ENCODE results near the gene DCTN3.
"Not testable (repeated sequence)": the region's sequence is repeated elsewhere in the genome, so short reads cannot be mapped to it uniquely, and the experiment has no call there.

The DCTN3 gene

DNA sequence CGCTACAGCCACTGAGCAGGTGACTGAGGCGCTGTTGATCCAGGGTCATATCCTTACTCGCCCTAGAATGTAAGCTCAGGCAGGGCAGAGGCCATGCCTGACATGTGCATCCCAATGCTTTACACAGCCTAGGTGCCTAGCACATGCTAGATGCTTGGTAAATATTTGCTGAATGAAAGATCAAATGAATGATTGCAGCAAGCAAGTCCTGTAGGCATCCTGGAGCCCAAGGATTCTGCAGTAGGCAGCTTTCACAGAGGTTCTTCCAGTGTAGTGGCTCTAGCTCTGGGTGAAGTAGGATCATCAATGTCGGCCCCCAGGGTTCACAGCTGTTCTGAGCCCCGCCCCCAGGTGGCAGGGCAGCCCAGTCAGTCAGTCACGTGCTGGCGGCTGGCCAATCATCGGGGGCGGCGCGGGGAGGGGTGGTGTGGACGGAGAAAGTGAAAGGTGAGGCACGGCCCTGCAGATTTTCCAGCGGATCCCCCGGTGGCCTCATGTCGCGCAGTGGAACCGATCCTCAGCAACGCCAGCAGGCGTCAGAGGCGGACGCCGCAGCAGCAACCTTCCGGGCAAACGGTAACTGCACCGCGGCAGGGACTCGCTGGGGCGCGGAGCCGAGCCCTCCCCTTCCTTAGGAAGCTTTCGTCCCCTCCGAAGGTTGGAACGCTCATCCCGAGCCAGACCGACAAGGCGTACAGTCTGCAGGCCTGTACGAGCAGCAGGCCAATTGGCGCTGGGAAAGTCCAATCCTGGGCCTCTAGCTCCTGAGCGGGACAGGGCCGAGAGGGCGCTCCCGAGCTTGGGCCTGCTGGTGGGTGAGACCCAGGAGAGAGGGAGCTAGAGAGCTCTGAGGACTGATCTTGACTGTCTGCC is 26.2 kb upstream of the DCTN3 start, which contains the start of gene GALT:
Gene GALT (plus strand): TSS at position 465 of the 873 bp plus-strand sequence. CDS start 30 bp downstream, at position 495.
- peak; percentile 24 for FAIRE-seq

DNA sequence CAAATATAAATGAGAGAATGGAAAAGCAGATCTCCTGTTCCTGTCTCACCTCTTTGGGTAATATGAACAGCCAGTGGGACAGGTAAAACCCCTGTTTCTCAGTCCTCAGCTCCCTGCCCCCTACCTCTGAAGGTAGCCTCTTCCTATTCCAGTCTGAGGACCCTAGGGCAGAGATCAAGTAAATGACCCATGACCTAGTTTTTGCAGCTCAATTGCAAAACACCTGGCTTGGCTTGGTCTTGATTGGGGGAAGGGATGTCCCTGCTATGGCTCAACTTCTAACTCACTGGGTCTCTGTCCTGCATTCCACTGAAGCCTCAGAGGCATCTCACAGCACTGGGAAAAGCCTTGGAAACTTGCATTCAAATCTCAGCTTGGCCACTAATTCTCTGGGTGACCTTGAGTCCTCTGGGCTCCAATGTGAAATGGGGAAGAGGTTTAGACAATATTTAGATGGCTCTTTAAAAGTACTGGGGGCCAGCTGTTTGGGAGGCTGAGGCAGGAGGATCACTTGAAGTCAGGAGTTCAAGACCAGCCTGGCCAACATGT is 24.5 kb upstream of the DCTN3 start:
- FAIRE-seq = no peak

DNA sequence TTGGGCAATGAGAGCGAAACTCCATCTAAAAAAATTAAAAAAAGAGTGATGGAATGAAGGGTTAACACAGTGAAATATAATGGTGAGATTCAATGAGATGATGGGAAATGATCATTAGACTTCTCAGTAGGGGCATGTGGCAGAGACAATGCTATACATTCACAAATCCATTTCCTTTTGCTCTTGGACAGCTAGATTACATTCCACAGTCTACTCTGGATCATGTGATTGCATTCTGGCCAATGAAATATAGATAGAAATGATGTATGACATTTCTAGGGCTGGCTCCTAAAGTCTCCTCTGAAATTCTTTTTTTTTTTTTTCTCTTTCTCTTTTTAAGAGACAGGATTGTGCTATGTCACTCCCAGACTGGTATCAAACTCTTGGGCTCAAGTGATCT is 22.4 kb upstream of the DCTN3 start:
- FAIRE-seq = no peak

DNA sequence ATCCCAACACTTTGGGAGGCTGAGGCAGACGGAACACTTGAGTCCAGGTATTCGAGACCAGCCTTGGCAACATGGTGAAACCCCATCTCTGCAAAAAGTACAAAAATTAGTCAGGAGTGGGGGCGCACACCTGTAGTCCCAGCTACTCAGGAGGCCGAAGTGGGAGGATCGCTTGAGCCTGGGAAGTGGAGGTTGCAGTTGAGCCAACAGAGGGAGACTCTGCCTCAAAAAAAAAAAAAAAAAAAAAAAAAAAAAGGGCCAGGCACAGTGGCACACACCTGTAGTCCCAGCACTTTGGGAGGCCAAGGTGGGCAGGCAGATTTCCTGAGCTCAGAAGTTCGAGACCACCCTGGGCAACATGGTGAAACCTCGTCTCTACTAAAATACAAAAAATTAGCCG is 19.0 kb upstream of the DCTN3 start:
- FAIRE-seq = not testable (repeated sequence)

DNA sequence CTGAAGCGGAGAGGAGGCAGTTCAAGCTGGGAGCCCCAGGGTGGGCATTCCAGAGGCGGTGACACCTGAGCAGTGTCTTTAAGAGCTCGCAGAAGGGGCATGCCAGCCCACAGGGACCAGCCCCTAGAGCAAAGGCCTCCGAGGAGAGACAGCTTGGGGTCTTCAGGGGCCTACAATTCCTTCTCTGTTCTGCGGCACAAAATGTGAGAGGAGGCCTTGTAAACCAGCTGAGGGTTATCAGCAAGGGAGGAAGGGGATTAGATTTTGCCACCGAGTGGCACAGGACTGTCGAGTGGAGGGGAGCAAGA is 17.8 kb upstream of the DCTN3 start:
- no peak for FAIRE-seq

DNA sequence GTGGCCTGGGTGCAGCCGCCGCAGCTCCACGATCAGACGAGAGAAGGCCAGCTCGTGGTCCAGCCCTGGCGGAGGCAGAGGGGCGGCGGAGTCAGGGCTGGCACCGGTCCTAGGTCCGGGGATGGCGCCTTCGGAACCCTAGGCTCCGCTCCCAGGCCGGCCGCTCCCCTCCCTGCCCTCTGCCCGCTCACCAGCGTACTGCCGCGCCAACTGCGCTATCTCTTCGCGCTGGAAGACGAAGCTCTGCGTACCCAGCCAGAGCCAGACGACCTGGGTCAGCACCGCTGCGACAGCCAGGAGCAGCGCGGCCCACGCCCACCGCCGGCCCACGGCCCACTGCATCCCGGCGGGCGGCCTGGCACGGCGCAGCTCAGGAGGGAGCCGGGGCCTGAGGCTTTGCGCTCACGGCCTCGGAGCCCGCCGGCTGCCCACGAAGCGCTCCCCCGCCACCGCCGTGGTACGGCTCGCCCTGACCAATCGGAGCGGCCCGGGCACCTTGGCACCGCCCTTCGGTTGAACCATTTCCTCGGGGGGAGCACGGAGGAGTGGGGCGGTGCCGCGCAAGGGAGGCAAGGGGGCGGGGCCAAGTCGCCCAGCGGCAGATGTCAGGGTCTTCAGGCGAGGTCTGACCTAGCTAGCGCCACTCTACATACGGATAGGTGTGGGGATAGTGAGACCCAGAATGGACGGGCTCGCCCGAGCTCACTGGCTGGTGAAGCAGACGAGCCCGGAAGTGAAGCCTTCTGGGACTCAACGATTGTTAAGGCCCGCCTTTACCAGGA is 17.3 kb upstream of the DCTN3 start, which contains the start of gene SIGMAR1:
Gene SIGMAR1 (minus strand): TSS at position 432 of the 782 bp plus-strand sequence. CDS start 90 bp downstream, at position 342.
- no peak for FAIRE-seq

DNA sequence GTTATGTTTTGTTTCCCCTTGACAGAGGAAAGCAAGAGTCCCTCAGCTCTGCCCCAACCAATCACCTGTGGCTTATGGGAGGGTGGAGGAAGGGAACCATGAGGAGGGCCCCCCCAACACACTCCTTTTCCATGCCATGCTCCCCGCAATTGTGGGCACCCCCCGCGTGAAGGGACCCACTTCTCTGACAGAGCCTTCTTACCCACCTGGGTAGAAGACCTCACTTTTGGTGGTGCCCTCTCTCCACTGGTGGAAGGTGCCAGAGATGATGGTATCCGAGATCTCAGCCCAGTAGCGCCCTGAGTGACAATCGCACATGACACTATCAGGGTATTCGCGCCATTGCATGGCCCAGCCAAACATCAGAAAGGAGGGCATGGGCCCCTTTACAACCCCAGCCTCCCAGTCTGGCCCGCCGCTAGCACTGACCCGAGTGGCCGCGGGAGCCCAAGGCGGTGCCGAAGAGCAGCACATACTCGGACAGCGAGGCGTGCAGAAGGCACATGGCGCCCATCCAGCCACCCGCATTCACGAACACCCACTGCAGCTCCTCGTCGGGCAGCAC is 16.6 kb upstream of the DCTN3 start:
- FAIRE-seq = no peak

DNA sequence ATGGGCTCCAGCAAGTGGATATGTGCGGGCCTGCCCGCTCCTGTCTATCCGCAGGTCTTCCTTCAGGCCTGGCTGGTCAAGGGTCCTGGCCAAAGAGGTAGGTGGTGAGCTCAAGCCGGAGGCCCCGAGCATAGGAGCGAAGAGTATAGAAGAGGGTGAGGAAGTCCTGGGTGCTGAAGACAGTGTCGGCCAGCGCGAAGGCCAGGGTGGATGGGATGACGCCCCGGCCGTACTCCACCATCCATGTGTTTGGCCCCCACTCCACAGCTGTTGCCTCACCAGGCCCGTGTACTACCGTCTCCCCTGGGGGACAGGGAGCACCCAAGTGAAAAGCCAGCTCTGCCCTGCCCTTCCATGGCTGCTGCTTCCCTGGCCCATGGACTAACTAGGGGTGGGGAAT is 15.3 kb upstream of the DCTN3 start:
- FAIRE-seq = no peak

DNA sequence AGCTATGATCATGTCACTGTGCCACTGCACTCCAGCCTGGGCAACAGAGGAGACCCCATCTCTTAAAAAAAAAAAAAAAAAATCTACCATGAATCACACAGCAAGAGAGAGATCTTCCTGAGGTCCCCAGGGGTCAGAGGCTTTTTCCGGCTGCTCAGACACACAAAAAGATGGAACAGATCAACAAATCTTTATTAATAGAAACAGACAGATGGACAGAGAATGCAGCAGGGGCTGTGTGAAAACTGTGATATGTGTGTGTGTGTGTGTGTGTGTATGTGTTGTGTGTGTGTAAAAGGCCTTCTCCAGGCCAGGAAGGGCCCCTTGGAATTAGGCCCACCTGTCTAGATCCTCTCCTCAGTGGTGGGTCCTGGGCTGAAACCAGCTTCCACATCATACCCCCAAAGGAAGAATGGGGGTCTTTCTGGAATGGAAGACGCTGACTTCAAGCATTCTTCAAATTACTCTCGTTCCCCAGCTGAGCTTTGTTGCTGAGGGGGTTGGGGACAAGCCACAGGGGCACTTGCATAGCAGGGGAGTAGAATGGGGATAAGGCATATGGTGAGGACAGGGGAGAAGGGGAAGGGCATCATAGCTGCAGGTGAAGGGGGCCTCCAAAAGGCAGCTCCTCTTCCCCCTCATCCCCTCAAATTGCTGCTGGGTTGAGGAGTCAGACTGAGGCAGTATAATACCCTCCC is 14.4 kb upstream of the DCTN3 start:
- FAIRE-seq = no peak

DNA sequence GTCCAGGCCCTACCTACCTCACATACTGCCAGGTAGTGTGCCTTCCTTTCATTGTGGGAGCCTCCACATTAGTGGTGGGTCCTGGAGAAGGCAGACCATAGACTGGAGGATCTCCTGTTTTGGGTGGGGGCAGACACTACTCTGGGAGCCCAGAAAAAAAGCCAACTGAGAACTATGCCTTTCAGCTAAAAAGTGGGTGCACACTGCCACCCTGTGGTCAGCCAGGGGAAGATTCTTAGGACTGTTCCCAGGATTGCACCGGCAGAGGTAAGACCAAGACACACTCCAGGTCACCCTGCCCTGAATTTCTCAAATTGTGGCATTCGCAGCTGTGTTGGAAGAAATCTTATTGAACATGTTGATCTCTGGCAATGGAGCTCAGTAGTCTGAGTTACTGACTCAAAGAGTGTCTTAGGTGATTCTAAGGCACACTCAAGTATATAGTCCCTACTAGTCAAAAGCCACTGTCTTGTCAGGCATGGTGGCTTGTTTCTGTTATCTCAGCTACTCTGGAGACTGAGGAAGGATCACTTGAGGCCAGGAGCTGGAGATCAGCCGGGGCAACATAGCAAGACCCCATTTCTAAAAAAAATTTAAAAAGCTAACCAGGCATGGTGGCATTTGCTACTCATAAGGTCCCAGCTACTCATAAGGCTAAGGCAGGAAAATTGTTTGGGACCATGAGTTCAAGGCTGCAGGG is 13.7 kb upstream of the DCTN3 start:
- no peak for FAIRE-seq

DNA sequence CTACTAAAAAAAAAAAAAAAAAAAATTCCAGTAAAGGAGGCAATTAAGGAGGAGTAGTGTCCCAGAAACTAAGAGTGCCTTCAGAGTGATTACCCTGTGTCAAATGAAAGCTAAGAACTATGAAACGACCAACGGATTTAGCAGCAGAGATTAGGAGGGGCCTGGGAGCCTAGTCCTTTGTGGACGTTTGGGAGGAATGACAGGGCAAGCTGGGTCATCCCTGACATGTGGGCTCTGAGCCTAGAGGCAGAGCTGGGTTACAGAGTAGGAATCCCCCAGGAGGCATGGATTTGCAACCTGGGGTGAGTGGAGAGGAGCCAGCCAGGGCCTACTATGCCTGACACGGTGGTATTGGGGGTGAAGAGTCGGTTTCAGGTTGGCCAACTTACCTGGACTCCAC is 12.9 kb upstream of the DCTN3 start:
- FAIRE-seq = no peak

DNA sequence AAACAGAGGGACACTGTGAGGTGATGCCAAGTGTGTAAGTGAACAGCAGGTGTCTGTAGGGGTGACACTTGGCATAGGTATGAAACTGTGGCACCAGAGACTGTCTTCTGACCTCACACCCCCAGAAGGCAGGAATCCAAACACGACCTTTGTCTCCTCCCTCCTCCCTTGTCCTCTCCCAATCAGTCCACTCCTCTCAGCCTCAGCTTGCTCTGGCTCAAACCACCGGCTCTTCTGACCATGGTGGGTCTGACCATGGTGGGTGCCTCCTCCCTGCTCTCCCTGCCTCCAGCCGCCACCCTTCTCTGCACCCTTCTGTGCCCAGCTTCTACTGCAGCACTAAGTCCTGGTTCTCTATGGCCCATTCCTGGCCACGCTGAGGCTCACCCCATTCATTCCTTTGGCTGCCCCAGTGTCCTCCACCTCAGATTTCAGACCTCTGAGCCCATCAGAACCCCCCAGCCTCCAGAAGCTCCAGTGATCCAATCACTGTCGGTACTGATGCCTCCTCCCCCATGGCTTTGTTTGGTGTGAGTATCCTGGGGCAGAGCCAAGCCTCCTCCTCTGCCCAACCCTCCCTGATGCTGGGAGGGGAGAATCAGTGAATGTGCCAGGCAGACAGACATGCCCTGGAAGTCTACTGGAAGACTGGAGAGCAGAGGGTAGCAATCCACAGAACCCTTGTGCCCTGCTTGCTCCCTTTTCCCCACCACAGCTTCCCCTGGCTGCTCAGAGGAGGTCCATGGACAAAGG is 10.3 kb upstream of the DCTN3 start:
- no peak for FAIRE-seq

DNA sequence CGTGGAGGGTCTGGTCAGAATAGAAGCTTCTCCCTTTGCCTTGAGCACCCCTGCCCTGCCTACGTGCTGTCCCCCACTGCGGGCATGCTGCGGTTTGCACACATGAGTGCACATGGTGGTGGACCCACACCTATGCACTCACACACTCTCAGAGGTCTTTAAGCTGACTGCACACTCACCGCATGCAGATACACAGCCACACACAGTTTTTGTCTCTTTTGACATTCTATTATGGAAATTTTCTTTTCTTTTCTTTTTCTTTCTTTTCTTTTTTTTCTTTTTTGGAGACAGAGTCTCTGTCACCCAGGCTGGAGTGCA is 9.2 kb upstream of the DCTN3 start:
- no peak for FAIRE-seq

DNA sequence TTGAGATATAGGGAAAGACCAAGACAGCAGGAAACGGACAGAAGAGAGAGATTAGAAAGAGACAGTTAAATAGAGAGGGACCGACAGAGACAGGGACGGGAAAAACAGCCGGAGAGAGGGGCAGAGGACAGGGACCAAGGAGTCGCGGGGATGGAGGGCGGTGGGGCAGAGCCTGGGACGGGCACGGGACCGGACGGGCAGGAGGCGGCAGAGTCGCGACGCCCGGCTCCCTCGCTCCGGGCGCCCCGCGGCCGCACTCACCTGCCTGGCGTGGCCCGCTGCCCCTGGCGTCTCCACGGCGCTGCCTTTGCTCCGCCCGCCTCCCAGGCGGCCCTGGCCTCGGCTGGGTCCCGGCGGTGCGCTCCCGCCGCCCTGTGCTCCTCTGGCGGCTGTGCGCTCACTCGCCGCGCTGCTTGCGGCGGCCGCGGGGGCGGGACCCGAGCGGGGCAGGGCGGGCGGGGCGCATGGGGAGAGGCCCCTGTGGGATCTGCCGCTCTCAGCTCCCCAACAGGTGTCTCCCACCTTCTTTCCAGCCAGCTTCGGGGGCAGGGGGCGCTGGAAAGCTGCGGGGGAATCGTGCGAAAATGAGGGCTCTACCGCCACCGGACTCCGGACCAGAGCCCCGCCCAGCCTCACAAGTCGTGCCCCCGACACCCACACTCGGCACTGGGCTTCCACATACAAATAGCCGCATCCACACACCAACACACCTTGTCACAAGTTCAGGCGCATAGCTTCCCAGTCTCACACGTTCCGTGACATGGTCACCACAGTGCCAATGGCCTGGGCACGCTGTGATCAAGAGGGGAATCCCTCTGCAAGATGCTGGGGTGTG is 8.6 kb upstream of the DCTN3 start, which contains the start of gene ARID3C:
Gene ARID3C (minus strand): TSS at position 411 of the 835 bp plus-strand sequence. CDS start 1,052 bp downstream, outside the sequence.
- FAIRE-seq = no peak

DNA sequence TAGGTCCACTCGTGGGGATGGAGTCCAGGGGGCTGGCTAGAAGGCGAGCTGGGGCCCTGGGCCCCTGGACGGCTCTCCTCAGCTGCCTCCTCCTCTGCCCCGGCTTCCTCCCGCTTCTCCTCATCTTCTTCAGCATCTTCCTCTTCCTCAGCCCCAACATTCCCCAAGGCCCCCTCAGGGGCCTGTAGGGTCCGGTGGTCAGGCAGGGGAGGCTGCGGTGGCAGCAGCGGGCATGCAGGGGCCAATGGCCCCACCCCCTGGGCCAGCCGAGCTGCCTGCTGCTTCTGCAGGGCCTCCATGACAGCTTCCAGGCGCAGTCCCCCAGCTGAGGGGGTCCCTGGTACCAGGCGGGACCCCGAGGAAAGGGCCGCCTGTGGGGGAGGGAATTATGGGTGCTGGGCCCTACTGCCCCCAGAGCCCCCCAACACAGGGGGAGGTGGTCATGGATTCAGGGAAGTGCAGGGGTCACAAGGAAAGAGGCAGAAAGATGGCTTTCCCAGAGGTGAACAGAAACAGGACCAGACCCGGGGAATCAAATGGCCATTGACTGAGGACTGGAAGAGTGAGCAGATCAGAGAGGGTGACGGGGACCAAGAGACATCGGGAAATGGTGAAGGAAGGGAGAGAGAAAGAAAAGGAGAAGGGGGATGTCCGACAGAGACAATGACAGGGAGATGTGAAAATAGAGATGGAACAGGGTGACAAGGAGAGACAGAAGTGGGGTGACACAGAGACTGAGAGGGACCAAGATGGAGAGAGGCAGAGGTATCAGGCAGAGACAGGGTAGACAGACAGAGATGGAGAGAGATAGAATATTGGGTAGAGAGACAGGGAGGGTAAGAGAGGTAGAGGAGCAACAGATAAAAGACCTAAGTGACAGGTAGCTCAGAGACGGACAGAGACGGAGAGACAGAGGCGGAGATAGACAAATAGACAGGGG is 7.7 kb upstream of the DCTN3 start:
- no peak for FAIRE-seq

DNA sequence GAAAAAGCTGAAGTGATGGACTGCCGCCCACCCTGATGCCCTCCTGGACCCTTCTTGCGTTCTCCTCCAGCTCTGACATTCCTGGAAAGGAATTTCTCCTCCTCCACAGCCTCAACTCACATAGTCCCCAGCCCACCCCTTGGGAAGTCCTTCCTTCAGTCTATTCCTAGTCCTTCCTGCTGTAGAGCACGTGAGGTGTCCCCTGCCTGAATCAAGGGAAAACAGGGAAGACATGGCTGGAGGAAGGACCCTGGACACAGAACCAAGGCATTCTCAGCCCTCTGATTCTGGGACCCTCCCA is 4.8 kb upstream of the DCTN3 start:
- FAIRE-seq = no peak

DNA sequence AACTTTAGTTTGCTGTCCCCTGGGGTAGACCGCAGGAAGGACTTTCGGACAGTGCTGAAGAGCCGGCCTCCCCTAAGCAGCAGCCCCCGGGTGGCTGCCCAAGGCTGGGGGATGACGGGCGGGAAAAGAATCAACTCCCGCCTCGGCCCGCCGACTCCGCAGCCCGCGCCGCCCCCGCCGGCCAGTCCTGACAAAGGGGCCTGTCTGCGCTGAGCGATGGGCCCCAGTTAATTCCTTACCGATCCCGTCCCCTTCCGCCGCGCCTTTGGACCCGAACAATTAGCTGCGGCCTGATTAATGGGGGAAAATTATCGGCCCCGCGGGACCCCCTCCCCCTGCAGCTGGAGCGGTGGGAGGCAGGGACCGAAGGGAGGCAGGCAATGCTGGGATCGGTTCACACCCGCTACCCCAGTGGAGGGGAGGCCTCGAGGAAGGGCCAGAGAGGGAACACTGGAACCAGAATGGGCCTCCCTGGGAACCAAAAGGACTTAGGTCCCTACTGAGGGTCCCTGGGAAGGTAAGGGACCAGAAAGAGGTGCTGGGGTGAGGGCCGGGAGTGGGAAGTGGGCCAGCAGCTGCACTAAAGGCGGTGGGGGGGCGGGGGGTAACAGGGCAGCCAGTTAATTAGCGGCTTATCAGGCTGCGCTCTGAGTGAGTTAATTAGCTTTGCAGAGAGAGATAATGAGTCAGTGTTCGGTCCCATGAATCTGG is 4.3 kb upstream of the DCTN3 start:
- no peak for FAIRE-seq

DNA sequence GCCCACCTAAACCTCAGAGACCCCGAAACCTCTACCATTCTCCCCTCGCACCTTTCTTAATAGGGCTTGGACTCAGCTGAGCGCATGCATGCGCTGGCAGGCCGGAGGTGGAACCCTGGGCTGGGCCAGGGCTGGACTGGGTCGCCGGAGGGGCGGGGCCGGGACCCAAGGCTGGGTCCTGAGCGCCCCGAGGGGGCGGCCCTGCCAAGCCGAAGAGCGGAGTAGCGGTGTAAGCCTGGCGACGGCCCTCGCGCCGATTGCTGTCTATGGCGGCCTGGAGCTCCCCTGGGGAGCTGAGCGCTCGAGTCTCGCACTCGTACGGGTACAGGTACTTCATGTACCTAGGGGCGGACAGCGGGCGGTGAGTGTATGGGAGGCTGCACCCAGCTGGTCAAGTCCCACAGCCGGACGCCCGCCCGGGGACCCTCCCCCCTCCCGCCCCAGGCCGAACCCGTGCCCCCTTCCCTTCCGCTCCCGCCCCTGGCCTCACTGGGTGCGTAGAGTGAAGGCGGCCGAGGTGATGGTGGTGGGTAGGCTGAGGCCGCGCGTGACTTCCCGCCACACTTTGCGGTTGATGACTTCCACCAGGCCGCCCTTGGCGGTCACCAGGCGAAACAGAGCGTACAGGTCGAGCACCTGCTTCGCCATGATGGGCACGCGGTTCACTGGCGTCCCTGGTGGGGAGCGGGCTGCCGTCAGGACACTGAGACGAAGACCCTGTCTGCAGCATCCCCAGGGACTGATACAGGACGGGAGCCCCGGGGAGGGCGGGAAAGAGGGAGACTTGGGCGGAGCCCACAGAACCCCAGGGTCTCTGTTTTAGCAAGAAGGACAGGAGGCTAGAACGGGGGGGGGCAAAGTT is 3.3 kb upstream of the DCTN3 start:
- FAIRE-seq = no peak

Data from colon (tissue), 2 donors.